Measurements from ENCODE around the gene ICE2.

ICE2 gene

GRCh38 chr15:60514261-60514881, 35.4 kb upstream of the ICE2 start:
- Mint-ChIP-seq H3K36me3 (ENCODE audit: low read depth) (peaks cover 44% of the 10 kb centered on the region), H3K4me3 (no peak overlapping the region), H3K27ac (no peak overlapping the region), H3K4me1 (peaks cover 24% of the 10 kb centered on the region), H3K27me3 (ENCODE audit: low read depth, poor library complexity) (peaks cover 6% of the 10 kb centered on the region), H3K9me3 (no peaks in the 10 kb centered on the region)
- no peak for DNase-seq
- TF ChIP-seq CTCF (IDR thresholded peaks at IDR 0.05): no peak

- peaks cover 24% of the 10 kb centered on the region for H3K4me1 Mint-ChIP-seq
- H3K36me3 Mint-ChIP-seq (ENCODE audit: low read depth): peaks cover 47% of the 10 kb centered on the region
- no peak for TF ChIP-seq CTCF (IDR thresholded peaks at IDR 0.05)
These were observed 34.7 kb upstream of the ICE2 start for GRCh38 chr15:60513676-60514075.

GRCh38 chr15:60512937-60513336, 34.0 kb upstream of the ICE2 start:
- H3K27me3 Mint-ChIP-seq (ENCODE audit: low read depth, poor library complexity): peaks cover 3% of the 10 kb centered on the region
- no peak for DNase-seq
- TF ChIP-seq CTCF (IDR thresholded peaks at IDR 0.05): no peak
- no peak overlapping the region for H3K27ac Mint-ChIP-seq
- peaks cover 20% of the 10 kb centered on the region for H3K4me1 Mint-ChIP-seq
- no peaks in the 10 kb centered on the region for H3K9me3 Mint-ChIP-seq
- peaks cover 47% of the 10 kb centered on the region for H3K36me3 Mint-ChIP-seq (ENCODE audit: low read depth)
- H3K4me3 Mint-ChIP-seq: no peak overlapping the region

More at GRCh38 chr15:60513676-60514075, 34.7 kb upstream of the ICE2 start:
- H3K4me3 Mint-ChIP-seq: no peak overlapping the region
- H3K27me3 Mint-ChIP-seq (ENCODE audit: low read depth, poor library complexity): peaks cover 6% of the 10 kb centered on the region
- H3K9me3 Mint-ChIP-seq: no peaks in the 10 kb centered on the region
- no peak overlapping the region for H3K27ac Mint-ChIP-seq
- DNase-seq: no peak

GRCh38 chr15:60511351-60512031, 32.5 kb upstream of the ICE2 start:
- H3K36me3 Mint-ChIP-seq (ENCODE audit: low read depth): peaks cover 55% of the 10 kb centered on the region
- peak overlapping the region; percentile 59 for H3K27ac Mint-ChIP-seq

GRCh38 chr15:60510006-60510405, 31.1 kb upstream of the ICE2 start:
- Mint-ChIP-seq H3K27ac (no peak overlapping the region), H3K4me1 (peaks cover 20% of the 10 kb centered on the region), H3K9me3 (no peaks in the 10 kb centered on the region), H3K36me3 (ENCODE audit: low read depth) (peaks cover 69% of the 10 kb centered on the region), H3K4me3 (no peak overlapping the region), H3K27me3 (ENCODE audit: low read depth, poor library complexity) (peaks cover 3% of the 10 kb centered on the region)
- TF ChIP-seq CTCF (IDR thresholded peaks at IDR 0.05): no peak
- DNase-seq: no peak

More at GRCh38 chr15:60511351-60512031, 32.5 kb upstream of the ICE2 start:
- no peaks in the 10 kb centered on the region for H3K9me3 Mint-ChIP-seq
- peaks cover 3% of the 10 kb centered on the region for H3K27me3 Mint-ChIP-seq (ENCODE audit: low read depth, poor library complexity)
- DNase-seq: no peak
- peaks cover 20% of the 10 kb centered on the region for H3K4me1 Mint-ChIP-seq
- H3K4me3 Mint-ChIP-seq: no peak overlapping the region
- TF ChIP-seq CTCF (IDR thresholded peaks at IDR 0.05): no peak

- Mint-ChIP-seq H3K36me3 (ENCODE audit: low read depth) (peaks cover 73% of the 10 kb centered on the region), H3K4me3 (no peak overlapping the region), H3K27me3 (ENCODE audit: low read depth, poor library complexity) (peaks cover 3% of the 10 kb centered on the region), H3K27ac (peak overlapping the region; percentile 91), H3K4me1 (peaks cover 20% of the 10 kb centered on the region), H3K9me3 (no peaks in the 10 kb centered on the region)
- no peak for TF ChIP-seq CTCF (IDR thresholded peaks at IDR 0.05)
- no peak for DNase-seq
These were observed 30.5 kb upstream of the ICE2 start for GRCh38 chr15:60509470-60509869.

All from nephron progenitor cell (in vitro differentiated cells).